ENCODE data around the gene SEC23B. TPM values are rescaled to one million over a fixed set of nuclear protein-coding genes. Genes with fewer than 3 reads are reported as not detected.

The SEC23B gene
- total and polyA plus RNA-seq, 2 of the 13 experiments (the other 11 are each of a cell fraction or from before 2014, with no cell fraction given): 114 to 120 TPM

DNA sequence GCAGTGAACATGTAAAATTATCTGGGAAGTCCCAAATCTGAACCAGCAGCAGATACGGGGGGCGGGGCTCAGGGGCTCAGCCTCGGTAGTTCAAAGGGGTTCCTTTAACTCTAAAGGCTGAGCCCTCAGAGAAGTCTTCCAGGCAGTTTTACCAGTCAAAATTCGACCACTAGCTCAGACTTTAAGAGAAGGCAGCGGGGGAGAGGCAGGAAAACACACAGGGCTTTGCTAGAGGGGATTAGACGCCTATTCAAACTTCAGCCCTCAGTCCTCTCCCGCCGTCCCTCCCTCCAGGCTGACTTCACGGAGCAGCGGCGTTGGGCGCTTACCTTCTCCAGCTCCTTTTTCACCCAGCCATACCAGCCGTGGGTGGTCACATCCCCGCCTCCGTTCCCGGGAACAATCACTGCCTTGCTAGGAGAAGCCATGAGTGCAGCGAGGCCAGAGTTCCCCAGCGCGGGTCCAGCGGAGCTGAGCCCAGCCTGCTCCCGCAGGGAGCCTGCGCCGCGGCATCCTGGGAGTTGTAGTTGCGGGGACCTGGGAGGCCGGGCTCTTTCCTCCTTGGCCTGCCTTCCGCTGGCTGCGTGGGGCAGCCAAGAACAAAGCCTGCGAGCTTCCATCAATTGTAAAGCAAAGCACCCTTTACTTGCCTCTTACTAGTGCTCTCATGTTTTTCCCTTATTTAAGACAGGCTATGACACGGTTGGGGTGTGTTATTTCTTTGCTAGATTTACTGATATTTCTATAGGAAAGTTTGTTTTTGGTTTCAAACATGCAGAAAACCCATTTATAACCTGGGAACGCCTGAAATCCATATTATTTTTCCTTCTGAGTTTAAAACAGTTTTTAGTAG, 10.8 kb upstream of the SEC23B start, which contains the start of gene RBBP9 (continued):
- TF ChIP-seq ZC3H4 (CRISPR knock-in tag; IDR thresholded peaks at IDR 0.05; ENCODE audit: borderline replicate concordance) (peak; percentile 53; the same call in 1 of the 2 replicates), NR2C2 (CRISPR knock-in tag; IDR thresholded peaks at IDR 0.05; ENCODE audit: borderline replicate concordance) (peak; percentile 80; the same call in 1 of the 2 replicates), SMC3 (IDR thresholded peaks at IDR 0.05; ENCODE audit: low read length) (no peak), CBX5 (CRISPR knock-in tag; IDR thresholded peaks at IDR 0.05; ENCODE audit: borderline replicate concordance) (peak; percentile 92), E2F2 (CRISPR knock-in tag; IDR thresholded peaks at IDR 0.05; ENCODE audit: borderline replicate concordance) (no peak), KDM1A (CRISPR knock-in tag; IDR thresholded peaks at IDR 0.05) (no peak), SP1 (IDR thresholded peaks at IDR 0.05) (no peak), SP1 (CRISPR knock-in tag; IDR thresholded peaks at IDR 0.05) (no peak; the same call in 1 of the 2 replicates), ZBTB26 (CRISPR knock-in tag; IDR thresholded peaks at IDR 0.05; ENCODE audit: borderline replicate concordance) (peak; percentile 88), MED13 (CRISPR knock-in tag; IDR thresholded peaks at IDR 0.05) (0 out of 2 replicates have a peak, but pooled peaks have one; percentile 45), ZNF781 (CRISPR knock-in tag; IDR thresholded peaks at IDR 0.05; ENCODE audit: borderline replicate concordance, not compliant biosample characterization) (peak; percentile 87), MLX (CRISPR knock-in tag; IDR thresholded peaks at IDR 0.05) (no peak; the same call in 1 of the 2 replicates), SMAD3 (CRISPR knock-in tag; IDR thresholded peaks at IDR 0.05) (peak; percentile 81), SIN3A (IDR thresholded peaks at IDR 0.05; ENCODE audit: borderline replicate concordance, low read depth, low read length) (peak; percentile 84; the same call in 1 of the 2 replicates), ATF7 (IDR thresholded peaks at IDR 0.05) (no peak), ATF7 (CRISPR knock-in tag; IDR thresholded peaks at IDR 0.05) (no peak), CBX2 (IDR thresholded peaks at IDR 0.05; ENCODE audit: low read depth, low read length) (no peak), CBX2 (CRISPR knock-in tag; IDR thresholded peaks at IDR 0.05; ENCODE audit: low read depth) (peak; percentile 28; the same call in 1 of the 2 replicates), ZNF589 (CRISPR knock-in tag; conservative IDR thresholded peaks at IDR 0.05) (peak; percentile 73; the same call in 1 of the 2 replicates), ZNF326 (CRISPR knock-in tag; IDR thresholded peaks at IDR 0.05; ENCODE audit: borderline replicate concordance) (no peak), ZNF570 (CRISPR knock-in tag; IDR thresholded peaks at IDR 0.05; ENCODE audit: borderline replicate concordance) (no peak), KMT2A (CRISPR knock-in tag; IDR thresholded peaks at IDR 0.05) (peak; percentile 90), SRF (IDR thresholded peaks at IDR 0.05; ENCODE audit: low read depth, low read length) (peak; percentile 15; the same call in 1 of the 2 replicates), ZNF234 (CRISPR knock-in tag; conservative IDR thresholded peaks at IDR 0.05) (no peak)
- TF ChIP-seq, protein P1, sequence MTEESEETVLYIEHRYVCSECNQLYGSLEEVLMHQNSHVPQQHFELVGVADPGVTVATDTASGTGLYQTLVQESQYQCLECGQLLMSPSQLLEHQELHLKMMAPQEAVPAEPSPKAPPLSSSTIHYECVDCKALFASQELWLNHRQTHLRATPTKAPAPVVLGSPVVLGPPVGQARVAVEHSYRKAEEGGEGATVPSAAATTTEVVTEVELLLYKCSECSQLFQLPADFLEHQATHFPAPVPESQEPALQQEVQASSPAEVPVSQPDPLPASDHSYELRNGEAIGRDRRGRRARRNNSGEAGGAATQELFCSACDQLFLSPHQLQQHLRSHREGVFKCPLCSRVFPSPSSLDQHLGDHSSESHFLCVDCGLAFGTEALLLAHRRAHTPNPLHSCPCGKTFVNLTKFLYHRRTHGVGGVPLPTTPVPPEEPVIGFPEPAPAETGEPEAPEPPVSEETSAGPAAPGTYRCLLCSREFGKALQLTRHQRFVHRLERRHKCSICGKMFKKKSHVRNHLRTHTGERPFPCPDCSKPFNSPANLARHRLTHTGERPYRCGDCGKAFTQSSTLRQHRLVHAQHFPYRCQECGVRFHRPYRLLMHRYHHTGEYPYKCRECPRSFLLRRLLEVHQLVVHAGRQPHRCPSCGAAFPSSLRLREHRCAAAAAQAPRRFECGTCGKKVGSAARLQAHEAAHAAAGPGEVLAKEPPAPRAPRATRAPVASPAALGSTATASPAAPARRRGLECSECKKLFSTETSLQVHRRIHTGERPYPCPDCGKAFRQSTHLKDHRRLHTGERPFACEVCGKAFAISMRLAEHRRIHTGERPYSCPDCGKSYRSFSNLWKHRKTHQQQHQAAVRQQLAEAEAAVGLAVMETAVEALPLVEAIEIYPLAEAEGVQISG (CRISPR knock-in tag; IDR thresholded peaks at IDR 0.05): peak; percentile 97
